GM13976 (cell line): ENCODE measurements around the gene KBTBD3.

ENCODE experiments used
- DNase-seq: peaks from one replicate; pipeline ENCODE4 v3.0.0; 2012; ENCODE audit warnings: low spot score
- in situ Hi-C: fragments of 300-500 bp; cut with MboI; formaldehyde crosslinking; loops from one replicate; pipeline ENCODE4 v1.12.0; 2022; ENCODE audit warnings: low sequenced_read_pairs, mixed read lengths, inconsistent platforms; ENCODE audit not compliant: unreplicated experiment
- TF ChIP-seq, protein P1 (sequence below): IDR thresholded peaks from 2 replicates; pipeline ENCODE4 v1.5.1; 2012; ENCODE audit warnings: borderline replicate concordance, mild to moderate bottlenecking; ENCODE audit not compliant: insufficient read depth; ENCODE audit errors: extremely low read depth, missing control alignments, control extremely low read depth

The KBTBD3 gene

GRCh38 chr11:106076919-106077608, at the start of gene KBTBD3:
Gene KBTBD3 (minus strand): TSS chr11:106077347. CDS start chr11:106059097, 18,250 bp downstream.
- peak; percentile 93 for DNase-seq
- in situ Hi-C loops: no loop called here
- TF ChIP-seq, protein P1, sequence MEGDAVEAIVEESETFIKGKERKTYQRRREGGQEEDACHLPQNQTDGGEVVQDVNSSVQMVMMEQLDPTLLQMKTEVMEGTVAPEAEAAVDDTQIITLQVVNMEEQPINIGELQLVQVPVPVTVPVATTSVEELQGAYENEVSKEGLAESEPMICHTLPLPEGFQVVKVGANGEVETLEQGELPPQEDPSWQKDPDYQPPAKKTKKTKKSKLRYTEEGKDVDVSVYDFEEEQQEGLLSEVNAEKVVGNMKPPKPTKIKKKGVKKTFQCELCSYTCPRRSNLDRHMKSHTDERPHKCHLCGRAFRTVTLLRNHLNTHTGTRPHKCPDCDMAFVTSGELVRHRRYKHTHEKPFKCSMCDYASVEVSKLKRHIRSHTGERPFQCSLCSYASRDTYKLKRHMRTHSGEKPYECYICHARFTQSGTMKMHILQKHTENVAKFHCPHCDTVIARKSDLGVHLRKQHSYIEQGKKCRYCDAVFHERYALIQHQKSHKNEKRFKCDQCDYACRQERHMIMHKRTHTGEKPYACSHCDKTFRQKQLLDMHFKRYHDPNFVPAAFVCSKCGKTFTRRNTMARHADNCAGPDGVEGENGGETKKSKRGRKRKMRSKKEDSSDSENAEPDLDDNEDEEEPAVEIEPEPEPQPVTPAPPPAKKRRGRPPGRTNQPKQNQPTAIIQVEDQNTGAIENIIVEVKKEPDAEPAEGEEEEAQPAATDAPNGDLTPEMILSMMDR: peak; percentile 32

DNA sequence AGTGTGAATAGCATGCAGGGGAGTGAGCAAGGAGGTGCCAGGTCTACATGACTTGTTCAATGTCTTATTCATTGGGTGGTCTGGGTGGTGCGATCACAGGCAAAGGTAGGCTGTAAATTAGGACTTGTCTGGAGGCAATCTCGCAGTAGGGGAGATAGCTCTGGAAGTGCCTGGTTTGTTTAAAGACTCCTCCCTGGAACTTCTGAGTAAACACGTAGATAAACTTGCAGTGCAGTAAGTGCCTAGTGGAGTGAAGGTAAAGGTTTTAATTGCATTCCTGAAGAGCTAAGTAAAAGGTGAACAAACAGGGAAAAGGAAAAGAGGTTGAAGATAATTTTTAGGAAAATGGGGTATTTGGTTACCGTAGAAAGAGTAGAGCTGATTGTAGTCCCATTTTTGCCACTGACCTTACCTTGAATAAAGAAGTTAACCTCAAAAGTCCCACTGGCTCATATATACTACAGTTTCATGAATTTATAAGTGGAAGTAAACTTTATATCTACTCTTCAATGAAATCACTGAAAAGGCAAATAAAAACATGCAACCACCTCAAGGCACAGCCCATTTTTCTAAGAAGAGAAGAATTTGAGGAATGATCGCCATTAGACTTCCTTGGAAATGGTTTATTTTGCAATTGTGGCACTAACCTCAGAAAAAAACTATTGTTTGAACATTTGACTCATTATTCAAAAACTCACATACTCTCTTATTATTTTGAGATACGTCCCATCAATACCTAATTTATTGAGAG, 44.6 kb upstream of the KBTBD3 start:
- DNase-seq: no peak
- TF ChIP-seq, protein P1: no peak
- in situ Hi-C loops: no loop called here

DNA sequence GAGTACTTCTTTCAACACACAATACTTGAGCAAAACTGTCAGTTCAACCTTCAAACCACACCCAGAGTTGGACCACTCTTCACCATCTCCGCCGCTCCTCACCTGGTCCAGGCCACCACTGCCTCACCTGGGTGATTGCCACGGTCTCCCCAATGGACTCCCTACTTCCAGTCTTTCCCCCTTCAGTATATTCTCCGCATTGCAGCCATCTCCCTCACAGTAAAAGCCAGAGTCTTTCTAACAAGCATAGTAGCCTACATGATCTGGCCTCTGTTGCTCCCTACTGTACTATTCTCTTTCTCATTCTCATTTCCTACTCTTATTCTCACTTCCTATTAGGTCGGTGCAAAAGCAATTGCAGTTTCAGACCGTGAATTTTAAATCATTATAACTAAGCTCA, 28.8 kb upstream of the KBTBD3 start:
- in situ Hi-C loops: no loop called here
- DNase-seq: no peak
- TF ChIP-seq, protein P1: no peak

GRCh38 chr11:106101819-106102218, 24.7 kb upstream of the KBTBD3 start:
- DNase-seq: no peak

DNA sequence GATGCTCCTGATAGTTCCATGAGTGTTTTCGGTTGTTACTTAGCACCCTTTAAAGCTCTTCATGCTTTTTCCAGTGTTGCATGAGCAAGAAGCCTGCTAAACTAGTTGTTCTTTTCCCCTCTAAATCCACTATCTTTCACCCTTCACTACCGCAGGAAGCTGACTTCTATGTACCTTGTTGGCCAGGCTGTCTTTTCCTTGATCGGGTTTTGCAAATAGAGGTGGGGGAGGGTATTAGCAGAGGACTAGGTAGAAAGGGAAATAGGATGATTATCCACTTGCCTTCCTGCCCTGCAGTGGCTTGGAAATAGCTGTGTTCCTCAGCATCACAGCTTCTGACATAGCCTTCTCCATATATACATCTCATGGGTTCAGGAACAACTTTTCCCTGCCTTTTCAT, 24.2 kb upstream of the KBTBD3 start:
- TF ChIP-seq, protein P1: no peak
- in situ Hi-C loops: no loop called here
- no peak for DNase-seq

More at GRCh38 chr11:106101819-106102218, 24.7 kb upstream of the KBTBD3 start:
- TF ChIP-seq, protein P1: no peak
- in situ Hi-C loops: no loop called here

GRCh38 chr11:106098893-106099553, 21.9 kb upstream of the KBTBD3 start:
- TF ChIP-seq, protein P1: no peak
- DNase-seq: no peak
- in situ Hi-C loops: no loop called here
